ENCODE data around the gene ZNF316.

DNA sequence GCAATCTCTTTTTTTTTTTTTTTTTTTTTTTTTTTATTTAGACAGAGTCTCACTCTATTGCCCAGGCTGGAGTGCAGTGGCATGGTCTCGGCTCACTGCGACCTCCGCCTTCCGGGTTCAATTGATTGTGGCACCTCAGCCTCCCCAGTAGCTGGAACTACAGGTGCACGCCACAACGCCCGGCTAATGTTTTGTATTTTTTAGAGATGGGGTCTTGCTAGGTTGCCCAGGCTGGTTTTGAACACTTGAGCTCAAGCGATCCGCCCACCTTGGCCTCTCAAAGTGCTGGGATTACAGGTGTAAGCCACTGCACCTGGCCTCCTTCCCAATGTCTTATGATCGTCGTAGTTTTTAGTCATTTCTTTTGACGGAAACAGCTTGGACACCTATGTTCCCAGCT is 28.3 kb upstream of the ZNF316 start:
- TF ChIP-seq POLR2A (IDR thresholded peaks at IDR 0.05), result no peak
- TF ChIP-seq, protein P1, sequence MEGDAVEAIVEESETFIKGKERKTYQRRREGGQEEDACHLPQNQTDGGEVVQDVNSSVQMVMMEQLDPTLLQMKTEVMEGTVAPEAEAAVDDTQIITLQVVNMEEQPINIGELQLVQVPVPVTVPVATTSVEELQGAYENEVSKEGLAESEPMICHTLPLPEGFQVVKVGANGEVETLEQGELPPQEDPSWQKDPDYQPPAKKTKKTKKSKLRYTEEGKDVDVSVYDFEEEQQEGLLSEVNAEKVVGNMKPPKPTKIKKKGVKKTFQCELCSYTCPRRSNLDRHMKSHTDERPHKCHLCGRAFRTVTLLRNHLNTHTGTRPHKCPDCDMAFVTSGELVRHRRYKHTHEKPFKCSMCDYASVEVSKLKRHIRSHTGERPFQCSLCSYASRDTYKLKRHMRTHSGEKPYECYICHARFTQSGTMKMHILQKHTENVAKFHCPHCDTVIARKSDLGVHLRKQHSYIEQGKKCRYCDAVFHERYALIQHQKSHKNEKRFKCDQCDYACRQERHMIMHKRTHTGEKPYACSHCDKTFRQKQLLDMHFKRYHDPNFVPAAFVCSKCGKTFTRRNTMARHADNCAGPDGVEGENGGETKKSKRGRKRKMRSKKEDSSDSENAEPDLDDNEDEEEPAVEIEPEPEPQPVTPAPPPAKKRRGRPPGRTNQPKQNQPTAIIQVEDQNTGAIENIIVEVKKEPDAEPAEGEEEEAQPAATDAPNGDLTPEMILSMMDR (IDR thresholded peaks at IDR 0.05), result no peak
- no peak for TF ChIP-seq POLR2AphosphoS5 (IDR thresholded peaks at IDR 0.05)
